AML-193 (cell line): Measurements from ENCODE around the gene SMIM44.

ENCODE experiments used
- DNase-seq, 2 experiments: peaks; one replicate each; lab custom pipeline; 2025; lab: John Stamatoyannopoulos, UW

SMIM44 gene

GRCh38 chr19:3434630-3435553, 48.3 kb downstream of the SMIM44 start:
- no peak for DNase-seq

GRCh38 chr19:3433805-3434540, 49.3 kb downstream of the SMIM44 start:
- no peak for DNase-seq

- DNase-seq: no peak
Observed at GRCh38 chr19:3433313-3433712, 49.9 kb downstream of the SMIM44 start.
